Suprapubic skin (tissue), 3 donors: Measurements from ENCODE around the gene NENF.

ENCODE experiments used
- CTCF ChIP-seq, 2 donors: fragments of 200-600 bp in 1 of 2; fragments of 450-650 bp in 1 of 2; sonication (generic) in 1 of 2; IDR thresholded peaks; one replicate each; pipeline ENCODE4 v1.5.1; 2016 to 2019; ENCODE audit warnings: antibody characterized with exemption in 2 of 2, mild to moderate bottlenecking in 1 of 2, moderate library complexity in 1 of 2
- POLR2AphosphoS5 ChIP-seq, 3 donors: sonication (generic); formaldehyde crosslinking; IDR thresholded peaks; one replicate each; pipeline ENCODE4 v1.6.1; 2017; ENCODE audit warnings: antibody characterized with exemption in 3 of 3

DNA sequence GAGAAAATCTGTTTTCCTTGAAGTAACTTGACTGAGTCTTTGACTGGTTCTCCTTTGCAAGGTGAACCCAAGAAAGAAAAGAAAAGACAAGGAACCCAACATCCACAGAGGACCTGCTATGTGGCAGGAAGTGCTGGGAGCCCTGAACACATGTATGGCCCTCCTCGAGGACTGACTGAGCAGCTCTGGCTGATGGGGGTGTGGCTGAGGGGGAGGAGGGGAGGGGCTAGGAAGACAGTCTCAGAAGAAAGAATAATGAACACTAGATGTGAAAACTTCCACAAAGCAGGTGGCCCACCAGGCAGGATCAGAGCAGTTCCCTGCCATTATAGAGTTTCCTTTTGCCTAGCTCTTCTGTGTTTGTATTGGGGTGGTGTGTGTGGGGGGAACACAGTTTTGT, 26.1 kb downstream of the NENF start:
- TF ChIP-seq CTCF (IDR thresholded peaks at IDR 0.05) (no peak), POLR2AphosphoS5 (IDR thresholded peaks at IDR 0.05) (no peak)
